ENCODE data around the gene CCDC57. TPM values are rescaled to one million over a fixed set of nuclear protein-coding genes. Genes with fewer than 3 reads are reported as not detected.

Gene CCDC57
- total RNA-seq, 2 donors from 2014 or later: 24.5 to 46.1 TPM

- Histone ChIP-seq H3K4me3 (no peak overlapping the region), H3K36me3 (peaks cover 63% of the 10 kb centered on the region), H3K27ac (no peak overlapping the region), H3K4me1 (no peaks in the 10 kb centered on the region), H3K9ac (ENCODE audit: low read depth in 2 of 2, low read length in 2 of 2) (no peak overlapping the region), H3K9me3 (no peaks in the 10 kb centered on the region), H3K27me3 (no peaks in the 10 kb centered on the region)
- intact Hi-C loops (cut with DNase I): no loop called here
- no peak for TF ChIP-seq CTCF (IDR thresholded peaks at IDR 0.05)
- DNase-seq: no peak
Observed at GRCh38 chr17:82087961-82088837, 124.4 kb downstream of the CCDC57 start.

DNA sequence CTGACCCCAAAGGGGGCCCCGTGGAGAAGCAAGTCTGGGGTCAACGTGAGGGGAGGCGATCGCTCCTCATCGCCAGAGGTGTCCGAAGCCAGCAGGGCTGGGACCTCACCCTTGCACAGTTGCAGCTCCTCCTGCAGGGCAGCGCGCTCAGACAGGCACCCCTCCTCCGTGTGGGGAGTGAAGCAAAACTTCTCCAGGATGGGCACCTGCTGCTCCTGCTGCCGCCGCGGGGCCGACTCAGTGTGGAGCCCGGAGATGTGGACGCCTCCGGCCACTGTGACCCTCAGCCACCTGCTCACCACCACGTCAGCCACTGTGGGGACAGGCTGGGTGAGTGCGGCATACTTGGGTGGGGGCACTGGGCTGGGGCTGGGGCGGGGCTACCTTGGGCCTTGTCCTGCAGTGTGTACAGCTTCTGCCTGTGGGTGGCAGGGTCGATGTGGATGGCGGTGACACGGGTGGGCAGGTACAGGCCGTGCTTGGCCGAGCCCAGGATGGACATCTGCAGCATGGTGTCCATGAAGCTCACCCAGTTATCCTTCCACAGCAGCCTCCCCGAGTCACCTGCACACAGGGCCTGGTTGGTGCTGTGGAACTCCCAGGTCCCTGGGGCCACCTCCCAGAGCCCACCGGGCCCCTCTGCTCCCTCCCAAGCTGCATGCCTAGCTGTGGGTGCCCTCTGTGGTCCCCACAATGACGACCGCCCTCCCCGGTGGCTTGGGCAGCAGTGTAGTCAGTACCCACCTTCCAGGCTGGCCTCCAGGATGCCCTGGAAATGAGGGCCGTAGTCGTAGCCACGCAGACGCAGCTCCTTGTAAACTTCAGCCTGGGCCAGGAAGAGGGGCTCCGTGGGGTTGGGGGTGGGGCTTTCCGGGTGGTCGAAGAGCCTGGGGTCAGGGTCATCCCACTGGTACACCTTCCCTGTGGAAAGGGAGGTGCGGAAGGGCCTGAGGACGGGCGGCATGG is 125.4 kb downstream of the CCDC57 start:
- Histone ChIP-seq H3K9ac (ENCODE audit: low read depth in 2 of 2, low read length in 2 of 2) (no peak overlapping the region), H3K4me1 (no peaks in the 10 kb centered on the region), H3K4me3 (no peak overlapping the region), H3K36me3 (peaks cover 67% of the 10 kb centered on the region), H3K27ac (no peak overlapping the region), H3K9me3 (no peaks in the 10 kb centered on the region), H3K27me3 (no peaks in the 10 kb centered on the region)
- intact Hi-C loops (cut with DNase I): no loop called here
- DNase-seq: no peak
- TF ChIP-seq CTCF (IDR thresholded peaks at IDR 0.05): no peak

- Histone ChIP-seq H3K9me3 (no peaks in the 10 kb centered on the region), H3K9ac (ENCODE audit: low read depth in 2 of 2, low read length in 2 of 2) (no peak overlapping the region), H3K4me3 (no peak overlapping the region), H3K4me1 (no peaks in the 10 kb centered on the region), H3K27ac (no peak overlapping the region), H3K27me3 (no peaks in the 10 kb centered on the region), H3K36me3 (peaks cover 68% of the 10 kb centered on the region)
- DNase-seq: no peak
- no peak for TF ChIP-seq CTCF (IDR thresholded peaks at IDR 0.05)
- intact Hi-C loops (cut with DNase I): no loop called here
Observed at GRCh38 chr17:82085931-82086764, 126.5 kb downstream of the CCDC57 start.

GRCh38 chr17:82085031-82085861 is 127.4 kb downstream of the CCDC57 start:
- Histone ChIP-seq H3K9ac (ENCODE audit: low read depth in 2 of 2, low read length in 2 of 2) (no peak overlapping the region), H3K4me3 (no peak overlapping the region), H3K27ac (no peak overlapping the region), H3K27me3 (no peaks in the 10 kb centered on the region), H3K9me3 (no peaks in the 10 kb centered on the region), H3K4me1 (no peaks in the 10 kb centered on the region), H3K36me3 (peaks cover 72% of the 10 kb centered on the region)
- intact Hi-C loops (cut with DNase I): no loop called here
- no peak for TF ChIP-seq CTCF (IDR thresholded peaks at IDR 0.05)
- no peak for DNase-seq
